Spleen (tissue), 7 donors: ENCODE measurements around the gene DLG2.

Source experiments
- POLR2A ChIP-seq, 3 donors: fragments of 450-650 bp; IDR thresholded peaks; one replicate each; pipeline ENCODE4 v1.5.1; 2017; ENCODE audit warnings: antibody characterized with exemption in 3 of 3, mild to moderate bottlenecking in 1 of 3
- POLR2AphosphoS5 ChIP-seq, 3 donors: sonication (generic); formaldehyde crosslinking; IDR thresholded peaks; one replicate each; pipeline ENCODE4 v1.5.1; 2017; ENCODE audit warnings: antibody characterized with exemption in 3 of 3
- TF ChIP-seq, protein P1 (sequence below), 11 experiments: fragments of 200-600 bp in 7 of 11; fragments of 450-650 bp in 4 of 11; sonication (generic) in 4 of 11; IDR thresholded peaks in 8 of 11; conservative IDR thresholded peaks in 3 of 11; 1 replicate in 7 of 11; 2 replicates in 4 of 11; pipeline versions ENCODE4 v1.4.0 to v1.8.0; 2016 to 2021; ENCODE audit warnings: antibody characterized with exemption in 11 of 11, inconsistent platforms in 4 of 11, mild to moderate bottlenecking in 1 of 11
- donor health status: DM: no; HTN: no; CAD: no; lungs with moderate emphysema.
- donor health status: DM: no; HTN: no; CAD: no.
- donor health status: DM: no; HTN: no; CAD: no.

- TF ChIP-seq POLR2A (IDR thresholded peaks at IDR 0.05) (no peak), POLR2AphosphoS5 (IDR thresholded peaks at IDR 0.05) (no peak)
- TF ChIP-seq, protein P1, sequence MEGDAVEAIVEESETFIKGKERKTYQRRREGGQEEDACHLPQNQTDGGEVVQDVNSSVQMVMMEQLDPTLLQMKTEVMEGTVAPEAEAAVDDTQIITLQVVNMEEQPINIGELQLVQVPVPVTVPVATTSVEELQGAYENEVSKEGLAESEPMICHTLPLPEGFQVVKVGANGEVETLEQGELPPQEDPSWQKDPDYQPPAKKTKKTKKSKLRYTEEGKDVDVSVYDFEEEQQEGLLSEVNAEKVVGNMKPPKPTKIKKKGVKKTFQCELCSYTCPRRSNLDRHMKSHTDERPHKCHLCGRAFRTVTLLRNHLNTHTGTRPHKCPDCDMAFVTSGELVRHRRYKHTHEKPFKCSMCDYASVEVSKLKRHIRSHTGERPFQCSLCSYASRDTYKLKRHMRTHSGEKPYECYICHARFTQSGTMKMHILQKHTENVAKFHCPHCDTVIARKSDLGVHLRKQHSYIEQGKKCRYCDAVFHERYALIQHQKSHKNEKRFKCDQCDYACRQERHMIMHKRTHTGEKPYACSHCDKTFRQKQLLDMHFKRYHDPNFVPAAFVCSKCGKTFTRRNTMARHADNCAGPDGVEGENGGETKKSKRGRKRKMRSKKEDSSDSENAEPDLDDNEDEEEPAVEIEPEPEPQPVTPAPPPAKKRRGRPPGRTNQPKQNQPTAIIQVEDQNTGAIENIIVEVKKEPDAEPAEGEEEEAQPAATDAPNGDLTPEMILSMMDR (IDR thresholded peaks at IDR 0.05 in 8 of 11, conservative IDR thresholded peaks at IDR 0.05 in 3 of 11) = no peak
Observed at GRCh38 chr11:85263328-85263727, 363.8 kb downstream of the DLG2 start.
